HG02571 (cell line): Measurements from ENCODE around the gene PODXL2.
"Not testable (repeated sequence)": the region's sequence is repeated elsewhere in the genome, so short reads cannot be mapped to it uniquely, and the experiment has no call there.

Experiments used
- ATAC-seq: cut with Tn5 transposase; IDR thresholded peaks from one replicate; pipeline ENCODE4 v1.9.1; 2021; ENCODE audit warnings: mild to moderate bottlenecking, moderate library complexity; ENCODE audit not compliant: unreplicated experiment

The PODXL2 gene

DNA sequence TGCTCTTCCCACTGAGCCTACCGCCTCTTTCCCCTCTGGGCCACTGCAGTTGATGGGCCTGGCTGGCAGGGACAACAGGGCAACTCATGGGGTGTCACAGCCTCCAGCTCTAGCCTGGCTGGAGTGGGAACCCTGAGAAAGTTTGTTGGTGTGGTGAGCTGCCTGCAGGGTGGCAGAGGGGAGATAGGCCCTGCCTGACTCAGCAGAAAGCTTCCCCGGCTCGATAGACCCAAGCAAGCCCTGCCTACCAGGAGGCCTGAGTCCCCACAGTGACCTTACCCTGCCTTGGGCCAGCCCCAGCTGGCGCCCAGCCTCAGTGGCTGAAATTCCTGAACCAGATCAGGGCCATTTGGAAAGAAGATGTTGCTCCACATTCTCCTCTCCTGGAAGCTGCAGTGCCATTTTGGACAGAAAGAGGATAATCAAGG, 73.2 kb downstream of the PODXL2 start:
- ATAC-seq, result no peak

DNA sequence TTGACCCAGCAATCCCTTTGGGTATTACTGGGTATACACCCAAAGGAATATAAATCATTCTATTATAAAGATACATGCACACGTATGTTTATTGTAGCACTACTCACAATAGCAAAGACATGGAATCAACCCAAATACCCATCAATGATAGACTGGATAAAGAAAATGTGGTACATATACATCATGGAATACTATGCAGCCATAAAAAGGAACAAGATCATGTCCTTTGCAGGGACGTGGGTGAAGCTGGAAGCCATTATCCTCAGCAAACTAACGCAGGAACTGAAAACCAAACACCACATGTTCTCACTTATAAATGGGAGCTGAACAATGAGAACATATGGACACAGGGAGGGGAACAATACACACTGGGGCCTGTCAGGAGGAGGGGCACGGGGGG, 75.9 kb downstream of the PODXL2 start:
- ATAC-seq, result not testable (repeated sequence)

DNA sequence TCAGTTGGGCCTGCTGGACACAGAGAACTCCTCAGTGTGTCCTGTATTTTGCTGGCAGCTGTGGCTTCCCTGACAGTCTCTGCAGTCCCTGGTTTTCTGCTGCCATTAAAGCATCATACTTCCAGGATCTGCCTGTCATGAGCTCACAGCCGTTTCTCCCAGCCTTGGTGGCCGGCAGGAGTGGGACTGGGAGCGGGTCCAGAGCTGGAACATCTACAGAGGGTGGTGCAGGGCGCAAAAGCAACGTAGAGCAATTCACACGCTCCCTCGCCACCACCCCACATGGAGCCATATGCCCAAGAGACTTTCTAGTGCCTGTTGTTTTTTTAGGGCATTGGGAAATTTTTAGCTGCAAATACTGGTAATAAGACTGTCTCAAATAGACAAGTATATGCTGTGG, 77.3 kb downstream of the PODXL2 start:
- ATAC-seq, result no peak

DNA sequence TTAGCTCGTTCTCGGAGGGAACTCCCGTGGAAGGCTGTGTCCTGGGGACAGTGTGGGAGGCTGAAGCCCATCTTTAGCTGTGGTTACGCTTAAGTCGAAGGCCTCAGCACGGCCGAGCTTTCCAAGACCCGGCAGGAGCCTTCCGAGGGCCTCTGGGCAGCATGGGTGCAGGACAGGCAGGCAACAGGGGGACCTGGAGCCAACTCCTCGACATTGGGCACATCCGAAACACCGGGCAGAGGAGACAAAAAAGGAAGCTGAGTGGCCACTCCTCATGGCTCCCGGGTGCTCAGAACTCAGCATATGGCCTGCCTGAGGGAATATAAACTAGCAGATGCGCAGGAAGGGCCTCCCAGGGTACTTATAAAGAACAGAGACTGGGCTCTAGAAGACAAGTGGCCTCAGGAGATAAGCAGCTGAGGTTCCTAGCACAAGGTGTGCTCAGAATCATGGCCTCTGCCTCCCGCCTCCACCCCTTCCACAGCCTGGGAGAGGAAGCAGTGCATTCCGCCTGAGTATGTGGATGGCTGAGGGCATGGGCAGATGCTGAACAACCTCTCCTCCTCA, 77.9 kb downstream of the PODXL2 start:
- no peak for ATAC-seq

GRCh38 chr3:127707851-127708411, 78.9 kb downstream of the PODXL2 start:
- ATAC-seq, result no peak

- no peak for ATAC-seq
These were observed 79.9 kb downstream of the PODXL2 start for GRCh38 chr3:127708837-127709236.

DNA sequence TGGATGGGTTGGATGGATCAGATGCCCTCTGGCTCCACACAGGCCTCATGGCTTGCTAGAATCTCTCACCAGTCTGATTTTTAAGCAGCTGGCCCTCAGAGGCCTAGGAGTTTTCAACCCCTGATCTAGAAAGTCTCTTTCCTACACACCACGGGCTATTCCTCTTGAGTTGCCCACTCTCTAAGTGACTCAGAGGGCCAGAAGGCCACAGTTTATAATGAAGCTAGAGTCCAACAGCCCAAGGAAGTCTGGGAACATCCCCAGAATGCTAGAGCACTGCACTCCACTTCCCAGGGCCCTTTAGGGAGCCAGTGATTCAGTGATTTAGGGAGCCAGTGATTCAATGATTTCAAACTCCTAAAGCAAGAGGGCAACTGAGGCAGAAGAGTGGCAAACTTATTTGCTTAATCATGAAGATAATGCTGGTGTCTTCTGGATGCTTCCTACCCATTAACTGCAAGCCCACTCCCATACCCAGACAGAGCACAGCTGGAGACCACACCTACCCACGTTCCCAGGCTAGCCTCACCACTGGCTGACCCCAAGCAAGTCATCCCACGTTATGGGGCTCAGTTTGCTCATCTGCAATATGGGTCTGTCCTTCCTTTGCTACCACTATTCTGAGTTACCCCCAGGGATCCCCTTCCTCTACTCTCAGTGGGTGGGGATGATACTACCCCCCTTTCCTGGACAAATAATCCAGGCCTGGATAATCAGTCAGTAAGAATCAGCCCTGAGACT, 80.5 kb downstream of the PODXL2 start:
- no peak for ATAC-seq

- ATAC-seq, result no peak
These were observed 81.4 kb downstream of the PODXL2 start for GRCh38 chr3:127710155-127710941.

DNA sequence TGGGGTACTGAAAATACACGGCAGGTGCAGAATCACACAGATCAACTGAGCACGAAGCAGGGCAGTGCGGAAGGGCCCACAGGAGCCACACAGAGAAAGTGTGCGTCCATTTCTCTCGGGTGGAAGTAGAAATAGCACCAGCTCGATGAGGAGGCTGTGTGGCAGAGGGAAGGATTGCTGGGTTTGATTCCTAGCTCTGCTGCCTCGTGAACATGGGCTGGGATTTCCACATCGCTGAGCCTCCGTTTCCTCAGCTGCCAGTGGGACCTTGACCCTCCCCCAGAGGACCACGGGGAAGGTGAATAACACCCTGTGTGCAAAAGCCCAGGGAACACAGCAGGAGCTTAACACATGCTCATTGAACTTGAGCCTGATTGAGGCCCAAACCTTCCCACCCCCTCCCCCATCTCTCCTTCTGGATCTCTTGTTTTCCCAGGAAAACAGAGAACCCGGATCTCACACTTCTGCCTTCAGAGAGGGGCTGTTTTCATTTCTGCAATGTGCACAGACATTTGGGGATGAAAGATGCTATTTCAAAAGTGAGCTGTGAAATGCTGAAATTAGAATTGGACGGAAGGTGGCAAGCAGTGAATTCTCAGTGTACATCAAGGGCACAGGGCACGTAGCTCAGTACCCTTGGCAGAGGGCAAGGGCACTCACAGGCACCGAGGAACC, 82.2 kb downstream of the PODXL2 start:
- ATAC-seq, result no peak

DNA sequence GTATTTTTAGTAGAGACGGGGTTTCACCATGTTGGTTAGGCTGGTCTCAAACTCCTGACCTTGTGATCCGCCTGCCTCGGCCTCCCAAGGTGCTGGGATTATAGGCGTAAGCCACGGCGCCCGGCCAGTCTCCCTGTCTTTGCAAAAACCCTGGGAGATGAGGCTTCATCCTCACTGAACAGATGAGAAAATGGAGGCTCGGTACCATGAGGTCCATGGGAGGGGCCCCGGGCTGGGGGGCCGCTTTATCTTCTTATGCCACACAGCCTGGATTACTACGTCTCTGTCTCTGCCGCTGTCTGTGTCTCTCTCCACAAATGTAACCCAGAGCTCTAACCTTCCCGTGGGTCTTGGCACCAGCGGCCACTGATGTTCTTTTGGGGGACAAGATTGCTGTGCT, 82.9 kb downstream of the PODXL2 start:
- no peak for ATAC-seq

DNA sequence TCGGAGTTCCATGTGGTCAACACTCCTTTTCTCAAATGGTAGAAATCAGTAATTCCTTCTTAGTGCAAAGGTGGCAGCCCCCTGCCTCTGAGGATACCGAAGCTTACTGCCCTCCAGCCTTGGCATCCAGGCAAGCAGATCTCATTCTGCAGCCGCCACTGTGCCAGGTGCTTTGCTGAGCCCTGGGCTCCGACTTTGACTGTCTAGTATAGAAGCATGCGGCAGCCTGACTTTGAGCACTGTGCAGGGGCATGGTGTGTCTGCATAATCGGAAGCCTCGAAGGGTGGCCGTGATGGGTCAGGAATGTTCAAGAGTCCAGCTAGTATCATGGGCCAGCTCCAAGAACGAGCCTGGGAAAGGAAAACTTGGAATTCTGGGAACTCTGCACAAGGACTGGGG, 83.5 kb downstream of the PODXL2 start:
- ATAC-seq, result no peak

GRCh38 chr3:127712881-127713771, 84.1 kb downstream of the PODXL2 start:
- ATAC-seq, result no peak

DNA sequence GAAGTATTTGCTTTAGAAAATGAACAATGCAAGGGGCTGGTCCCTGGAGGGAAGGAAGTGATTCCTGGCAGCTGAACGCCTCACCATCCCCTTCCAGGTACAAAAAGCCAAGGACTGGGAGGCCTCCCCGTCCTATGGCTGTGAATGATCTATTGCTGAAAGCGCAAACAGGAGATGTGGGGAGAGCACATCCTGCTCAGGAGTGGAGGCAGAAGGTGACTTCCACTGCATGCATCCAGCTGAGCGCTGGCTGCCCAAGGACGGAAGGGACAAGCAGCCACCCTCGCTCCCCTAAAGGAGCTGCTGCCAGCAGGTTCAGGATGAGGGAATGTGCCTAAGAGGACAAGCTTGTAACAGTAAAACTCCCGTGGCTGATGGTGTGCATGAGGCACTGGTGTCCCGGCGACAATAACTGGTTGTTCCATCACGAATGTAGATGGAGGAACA, 85.2 kb downstream of the PODXL2 start:
- no peak for ATAC-seq

- no peak for ATAC-seq
These were observed 85.9 kb downstream of the PODXL2 start for GRCh38 chr3:127714866-127715265.

GRCh38 chr3:127715532-127715931, 86.5 kb downstream of the PODXL2 start:
- ATAC-seq, result no peak

- no peak for ATAC-seq
These were observed 87.4 kb downstream of the PODXL2 start for GRCh38 chr3:127716384-127716783.

GRCh38 chr3:127717357-127718244, 88.6 kb downstream of the PODXL2 start:
- no peak for ATAC-seq

DNA sequence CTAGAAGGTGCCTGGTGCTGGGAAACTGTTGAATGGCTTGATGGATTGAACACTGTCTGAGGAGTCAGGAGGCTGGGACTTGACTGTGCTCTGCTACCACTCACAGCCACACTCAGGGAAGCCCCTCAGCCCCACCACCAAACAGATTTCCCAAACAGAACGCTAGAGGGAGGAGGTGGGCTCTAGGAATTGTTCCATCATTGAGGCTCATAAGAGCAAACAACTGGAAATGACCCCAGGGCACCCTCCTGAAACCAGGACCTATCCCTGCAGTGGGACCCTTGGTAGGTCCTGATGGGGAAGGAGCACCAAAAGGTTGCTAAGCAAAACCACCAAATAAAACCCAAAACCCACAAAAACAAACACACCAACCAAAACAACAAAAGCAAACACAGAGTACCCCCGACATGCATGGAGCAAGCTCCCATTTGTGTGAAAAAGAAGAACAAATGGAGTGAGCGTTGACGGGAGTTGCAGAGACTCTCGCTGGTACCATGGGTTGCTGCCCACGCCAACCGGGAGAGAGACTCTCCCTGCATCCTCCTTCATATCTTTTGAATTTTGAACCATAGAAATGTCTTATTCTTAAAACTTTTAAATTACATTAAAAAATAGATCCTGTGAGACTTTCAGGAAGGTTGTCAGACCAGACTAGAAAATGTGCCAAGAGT, 89.4 kb downstream of the PODXL2 start:
- no peak for ATAC-seq

- no peak for ATAC-seq
These were observed 89.9 kb downstream of the PODXL2 start for GRCh38 chr3:127718916-127719290.
